22Rv1 (cell line): ENCODE measurements around the gene WDR53.
A peak's percentile ranks its signal among the peaks of the same experiment; 100 is the strongest.
"Not testable (repeated sequence)": the region's sequence is repeated elsewhere in the genome, so short reads cannot be mapped to it uniquely, and the experiment has no call there.

Experiments
- H3K27ac ChIP-seq: fragments of 450-650 bp; 2 replicates; pipeline ENCODE4 v1.5.1; 2017
- CTCF ChIP-seq: fragments of 450-650 bp; IDR thresholded peaks from 2 replicates; pipeline ENCODE4 v1.5.1; 2017; ENCODE audit warnings: mild to moderate bottlenecking
- ZFX ChIP-seq: fragments of 450-650 bp; IDR thresholded peaks from 2 replicates; pipeline ENCODE4 v1.6.1; 2017; ENCODE audit warnings: antibody characterized with exemption, borderline replicate concordance

WDR53 gene

GRCh38 chr3:196568246-196569002 lies at the start of gene WDR53, which contains the start of gene FBXO45:
Gene WDR53 (minus strand): TSS chr3:196568554. CDS start chr3:196561475, 7,079 bp downstream.
Gene FBXO45 (plus strand): TSS chr3:196568660. CDS start chr3:196568985, 325 bp downstream.
- TF ChIP-seq ZFX (no peak), CTCF (no peak)
- H3K27ac ChIP-seq: peak within 1 kb of the TSS; percentile 88

GRCh38 chr3:196617256-196617655 lies 48.9 kb upstream of the WDR53 start:
- no peak overlapping the region for H3K27ac ChIP-seq

DNA sequence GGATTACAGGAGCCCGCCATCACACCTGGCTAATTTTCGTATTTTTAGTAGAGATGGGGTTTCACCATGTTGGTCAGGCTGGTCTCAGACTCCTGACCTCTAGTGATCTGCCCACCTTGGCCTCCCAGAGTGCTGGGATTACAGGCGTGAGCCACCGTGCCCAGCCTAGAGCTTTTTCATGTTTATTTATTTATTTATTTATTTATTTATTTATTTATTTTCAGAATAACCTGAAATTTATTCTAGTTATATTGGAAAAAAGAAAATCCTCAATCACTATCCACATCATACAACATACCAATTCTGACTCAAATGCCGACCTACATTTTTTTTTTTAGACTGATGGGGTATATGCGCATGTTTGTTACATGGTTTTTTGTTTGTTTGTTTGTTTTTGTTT lies 46.9 kb upstream of the WDR53 start:
- H3K27ac ChIP-seq: not testable (repeated sequence)

More at GRCh38 chr3:196617256-196617655, 48.9 kb upstream of the WDR53 start:
- TF ChIP-seq ZFX: no peak
- no peak for TF ChIP-seq CTCF

- TF ChIP-seq CTCF (no peak), ZFX (no peak)
- H3K27ac ChIP-seq: no peak overlapping the region
Observed at GRCh38 chr3:196611761-196612483, 43.6 kb upstream of the WDR53 start.

DNA sequence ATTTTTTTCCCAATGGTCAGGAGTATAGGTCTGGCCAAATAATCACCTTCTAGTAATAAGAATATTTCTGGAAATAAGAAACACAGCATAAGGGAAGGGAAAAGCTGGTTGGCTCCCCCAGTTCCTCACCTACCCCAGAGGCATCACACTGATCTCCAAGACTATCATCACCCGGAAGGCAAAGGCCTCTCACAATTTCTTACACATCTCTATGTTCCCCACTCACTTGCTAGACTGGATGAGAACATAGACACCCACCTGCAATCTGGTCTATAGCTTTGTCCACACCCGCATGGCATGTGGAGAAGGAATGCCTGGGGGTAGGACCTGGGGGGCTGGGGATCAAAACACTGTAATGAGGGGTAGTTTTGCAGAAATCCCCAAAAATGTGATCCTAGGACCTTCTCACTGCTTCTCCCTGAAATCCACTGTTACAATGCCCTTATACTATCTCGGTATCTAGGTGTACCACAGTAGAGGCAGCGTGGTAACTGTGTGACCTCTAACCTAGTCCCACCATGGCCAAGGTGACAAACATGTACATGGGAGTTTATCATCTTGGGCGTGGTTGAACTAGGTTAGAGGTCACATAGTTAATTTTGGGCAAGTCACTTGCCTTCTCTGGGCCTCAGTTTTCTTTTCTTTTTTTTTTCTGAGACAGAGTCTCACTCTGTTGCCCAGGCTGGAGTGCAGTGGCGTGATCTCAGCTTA lies 41.6 kb upstream of the WDR53 start:
- H3K27ac ChIP-seq: no peak overlapping the region
- TF ChIP-seq CTCF (no peak), ZFX (no peak)

- H3K27ac ChIP-seq: no peak overlapping the region
- no peak for TF ChIP-seq ZFX
- peak; percentile 84 for TF ChIP-seq CTCF
Observed at GRCh38 chr3:196609343-196609775, 41.0 kb upstream of the WDR53 start.

DNA sequence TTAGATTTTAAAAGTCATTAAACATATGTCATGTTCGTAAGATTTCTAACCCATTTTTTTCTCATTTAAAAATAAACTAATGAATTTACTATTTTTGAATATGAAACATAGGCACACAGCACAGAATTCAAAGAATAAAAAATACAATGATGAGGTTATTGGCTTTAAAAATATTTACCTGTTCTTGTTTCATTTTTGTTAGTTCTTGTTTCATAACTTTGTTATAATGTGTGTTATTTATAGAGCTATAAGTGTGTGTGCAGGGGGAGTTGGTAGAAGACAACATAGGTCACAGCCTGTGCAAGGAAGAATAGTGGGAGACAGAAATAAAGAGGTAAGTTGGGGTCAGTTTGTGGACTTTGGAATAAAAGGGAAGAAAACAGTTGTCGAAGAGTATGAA lies 40.3 kb upstream of the WDR53 start:
- TF ChIP-seq ZFX: no peak
- TF ChIP-seq CTCF: no peak
- H3K27ac ChIP-seq: no peak overlapping the region
